ENCODE measurements around the gene ATM.

The ATM gene

GRCh38 chr11:108324587-108324986, 101.7 kb downstream of the ATM start:
- H3K79me2 ChIP-seq (ENCODE audit: insufficient read depth, low read length): no peaks in the 10 kb centered on the region
- H3K4me2 ChIP-seq (ENCODE audit: low read depth, low read length, poor library complexity, severe bottlenecking): no peak overlapping the region
- no peaks in the 10 kb centered on the region for H3K27me3 ChIP-seq (ENCODE audit: low read length)
- H3K9me2 ChIP-seq (replicated peaks; ENCODE audit: insufficient read depth, low read length): no peaks in the 10 kb centered on the region
- H3K27ac ChIP-seq (ENCODE audit: low read depth, low read length): no peak overlapping the region
- no peak overlapping the region for H2AFZ ChIP-seq (ENCODE audit: low read depth, low read length, severe bottlenecking)
- no peaks in the 10 kb centered on the region for H4K20me1 ChIP-seq (ENCODE audit: low read depth, low read length)
- TF ChIP-seq CTCF (IDR thresholded peaks at IDR 0.05; ENCODE audit: insufficient read depth, low read length, poor library complexity, severe bottlenecking) (no peak), EZH2phosphoT487 (conservative IDR thresholded peaks at IDR 0.05; ENCODE audit: low read length) (no peak)
- H3K9ac ChIP-seq (ENCODE audit: low read length): no peak overlapping the region
- peaks cover 66% of the 10 kb centered on the region for H3K36me3 ChIP-seq (ENCODE audit: low read length)
- no peak overlapping the region for H3K4me3 ChIP-seq (ENCODE audit: insufficient read depth, low read length, poor library complexity, severe bottlenecking)
- no peaks in the 10 kb centered on the region for H3K9me3 ChIP-seq (ENCODE audit: insufficient read depth, low read length)
- peaks cover 3% of the 10 kb centered on the region; the same call in 1 of the 2 replicates for H3F3A ChIP-seq (ENCODE audit: insufficient read depth)

- no peaks in the 10 kb centered on the region for H3K27me3 ChIP-seq (ENCODE audit: low read length)
- no peak overlapping the region for H3K4me2 ChIP-seq (ENCODE audit: low read depth, low read length, poor library complexity, severe bottlenecking)
- H3K9ac ChIP-seq (ENCODE audit: low read length): no peak overlapping the region
- no peaks in the 10 kb centered on the region for H3K9me2 ChIP-seq (replicated peaks; ENCODE audit: insufficient read depth, low read length)
- TF ChIP-seq EZH2phosphoT487 (conservative IDR thresholded peaks at IDR 0.05; ENCODE audit: low read length) (no peak), CTCF (IDR thresholded peaks at IDR 0.05; ENCODE audit: insufficient read depth, low read length, poor library complexity, severe bottlenecking) (no peak)
- no peak overlapping the region for H3K27ac ChIP-seq (ENCODE audit: low read depth, low read length)
- no peak overlapping the region for H3K4me3 ChIP-seq (ENCODE audit: insufficient read depth, low read length, poor library complexity, severe bottlenecking)
- H3F3A ChIP-seq (ENCODE audit: insufficient read depth): peaks cover 3% of the 10 kb centered on the region
- peaks cover 74% of the 10 kb centered on the region for H3K36me3 ChIP-seq (ENCODE audit: low read length)
- no peak overlapping the region for H2AFZ ChIP-seq (ENCODE audit: low read depth, low read length, severe bottlenecking)
- no peaks in the 10 kb centered on the region for H4K20me1 ChIP-seq (ENCODE audit: low read depth, low read length)
- no peaks in the 10 kb centered on the region for H3K79me2 ChIP-seq (ENCODE audit: insufficient read depth, low read length)
- no peaks in the 10 kb centered on the region for H3K9me3 ChIP-seq (ENCODE audit: insufficient read depth, low read length)
Measured at GRCh38 chr11:108333403-108333899, 110.6 kb downstream of the ATM start.

- Histone ChIP-seq H3K79me2 (ENCODE audit: insufficient read depth, low read length) (no peaks in the 10 kb centered on the region), H3K4me2 (ENCODE audit: low read depth, low read length, poor library complexity, severe bottlenecking) (no peak overlapping the region), H3K9me3 (ENCODE audit: insufficient read depth, low read length) (no peaks in the 10 kb centered on the region), H3K27ac (ENCODE audit: low read depth, low read length) (no peak overlapping the region), H3K9me2 (replicated peaks; ENCODE audit: insufficient read depth, low read length) (no peaks in the 10 kb centered on the region), H4K20me1 (ENCODE audit: low read depth, low read length) (no peaks in the 10 kb centered on the region), H3K4me3 (ENCODE audit: insufficient read depth, low read length, poor library complexity, severe bottlenecking) (no peak overlapping the region), H3F3A (ENCODE audit: insufficient read depth) (no peaks in the 10 kb centered on the region; the same call in 1 of the 2 replicates), H3K27me3 (ENCODE audit: low read length) (no peaks in the 10 kb centered on the region), H3K9ac (ENCODE audit: low read length) (no peak overlapping the region), H2AFZ (ENCODE audit: low read depth, low read length, severe bottlenecking) (no peak overlapping the region), H3K36me3 (ENCODE audit: low read length) (peaks cover 34% of the 10 kb centered on the region; the same call in 1 of the 2 replicates)
- TF ChIP-seq CTCF (IDR thresholded peaks at IDR 0.05; ENCODE audit: insufficient read depth, low read length, poor library complexity, severe bottlenecking) (no peak), EZH2phosphoT487 (conservative IDR thresholded peaks at IDR 0.05; ENCODE audit: low read length) (no peak)
Measured at GRCh38 chr11:108338750-108339149, 115.9 kb downstream of the ATM start.

Measured in SU-DHL-6 (cell line).